Right atrium auricular region (tissue), 2 donors: ENCODE data around the gene CACHD1. TPM values are rescaled to one million over a fixed set of nuclear protein-coding genes. Genes with fewer than 3 reads are reported as not detected.

Experiments
- DNase-seq: peaks from one replicate; pipeline ENCODE4 v3.0.0-alpha.2; 2019; ENCODE audit warnings: low spot score
- H3K27ac ChIP-seq, 2 donors: fragments of 200-600 bp; sonication (generic); 1 replicate in 1 of 2; 2 replicates in 1 of 2; pipeline ENCODE4 v1.5.1; 2016 to 2019
- H3K27me3 ChIP-seq, 2 donors: fragments of 200-600 bp; sonication (generic); one replicate each; pipeline versions ENCODE4 v1.5.1 to v1.6.0; 2017 to 2019
- H3K36me3 ChIP-seq: fragments of 200-600 bp; sonication (generic); one replicate; pipeline ENCODE4 v1.5.1; 2016
- H3K4me1 ChIP-seq, 2 donors: fragments of 200-600 bp; sonication (generic); one replicate each; pipeline versions ENCODE4 v1.5.1 to v1.6.0; 2017 to 2019
- H3K4me3 ChIP-seq, 2 donors: fragments of 200-600 bp; sonication (generic); 1 replicate in 1 of 2; 2 replicates in 1 of 2; pipeline ENCODE4 v1.5.1; 2017 to 2019; ENCODE audit warnings: mild to moderate bottlenecking in 1 of 2, moderate library complexity in 1 of 2
- H3K9me3 ChIP-seq, 2 donors: fragments of 200-600 bp; sonication (generic); one replicate each; pipeline ENCODE4 v1.5.1; 2019
- total RNA-seq, 2 donors: library from RNA; depleted of rRNA; stranded (reverse); fragments of >200 nt; gene quantifications; one replicate each; pipeline ENCODE4 v1.1.0, GENCODE V29; 2016
- TF ChIP-seq, protein P1 (sequence below), 2 donors: fragments of 200-600 bp; sonication (generic); IDR thresholded peaks; one replicate each; pipeline ENCODE4 v1.5.1; 2019; ENCODE audit warnings: antibody characterized with exemption in 2 of 2

Gene CACHD1
- total RNA-seq, 2 donors from 2014 or later = 3.1 to 8.5 TPM

GRCh38 chr1:64574301-64574700 is 104.4 kb downstream of the CACHD1 start:
- H3K4me3 ChIP-seq = no peak overlapping the region
- DNase-seq = no peak
- no peaks in the 10 kb centered on the region for H3K36me3 ChIP-seq
- no peaks in the 10 kb centered on the region for H3K4me1 ChIP-seq
- H3K27ac ChIP-seq = no peak overlapping the region
- TF ChIP-seq, protein P1, sequence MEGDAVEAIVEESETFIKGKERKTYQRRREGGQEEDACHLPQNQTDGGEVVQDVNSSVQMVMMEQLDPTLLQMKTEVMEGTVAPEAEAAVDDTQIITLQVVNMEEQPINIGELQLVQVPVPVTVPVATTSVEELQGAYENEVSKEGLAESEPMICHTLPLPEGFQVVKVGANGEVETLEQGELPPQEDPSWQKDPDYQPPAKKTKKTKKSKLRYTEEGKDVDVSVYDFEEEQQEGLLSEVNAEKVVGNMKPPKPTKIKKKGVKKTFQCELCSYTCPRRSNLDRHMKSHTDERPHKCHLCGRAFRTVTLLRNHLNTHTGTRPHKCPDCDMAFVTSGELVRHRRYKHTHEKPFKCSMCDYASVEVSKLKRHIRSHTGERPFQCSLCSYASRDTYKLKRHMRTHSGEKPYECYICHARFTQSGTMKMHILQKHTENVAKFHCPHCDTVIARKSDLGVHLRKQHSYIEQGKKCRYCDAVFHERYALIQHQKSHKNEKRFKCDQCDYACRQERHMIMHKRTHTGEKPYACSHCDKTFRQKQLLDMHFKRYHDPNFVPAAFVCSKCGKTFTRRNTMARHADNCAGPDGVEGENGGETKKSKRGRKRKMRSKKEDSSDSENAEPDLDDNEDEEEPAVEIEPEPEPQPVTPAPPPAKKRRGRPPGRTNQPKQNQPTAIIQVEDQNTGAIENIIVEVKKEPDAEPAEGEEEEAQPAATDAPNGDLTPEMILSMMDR (IDR thresholded peaks at IDR 0.05) = no peak
- H3K27me3 ChIP-seq = no peaks in the 10 kb centered on the region
- H3K9me3 ChIP-seq = no peaks in the 10 kb centered on the region

DNA sequence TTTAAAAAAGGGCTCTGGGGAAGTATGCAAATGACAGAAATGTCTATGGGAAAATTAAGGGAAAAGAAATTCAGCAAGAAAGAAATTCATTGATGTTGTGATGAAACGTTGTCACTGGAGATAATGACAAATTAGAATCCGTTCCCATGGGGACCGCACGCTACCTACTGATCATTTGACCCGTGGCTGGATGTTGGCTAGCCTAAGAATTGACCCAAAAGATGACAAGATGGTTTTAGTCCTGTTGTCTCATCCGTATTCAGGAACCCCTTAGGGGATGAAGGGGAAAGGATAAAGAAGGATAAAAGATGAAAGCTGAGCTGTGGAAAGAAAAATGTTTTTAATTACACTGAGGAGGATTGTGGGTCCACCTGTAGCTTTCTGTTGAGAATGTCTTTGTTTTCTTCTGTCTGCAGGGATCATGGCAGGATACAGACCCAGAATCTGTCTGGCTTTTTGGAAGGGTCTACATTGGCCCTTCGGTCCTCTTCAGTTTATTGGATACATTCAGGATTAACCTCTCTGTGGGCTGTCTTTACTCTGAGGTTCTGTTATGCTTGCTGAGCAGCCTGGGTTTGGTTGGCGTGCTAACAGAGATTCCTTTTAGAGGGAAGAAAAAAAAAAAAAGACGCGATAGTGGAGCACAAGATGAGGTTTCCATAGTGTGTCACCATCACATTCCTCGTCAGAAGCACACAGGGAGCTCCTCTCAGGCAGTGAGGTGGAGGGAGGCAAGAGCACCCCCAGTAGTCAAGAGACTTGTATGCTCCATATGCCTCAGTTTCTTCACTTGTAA is 106.2 kb downstream of the CACHD1 start:
- no peaks in the 10 kb centered on the region for H3K9me3 ChIP-seq
- TF ChIP-seq, protein P1 (IDR thresholded peaks at IDR 0.05) = no peak
- no peaks in the 10 kb centered on the region for H3K4me1 ChIP-seq
- no peak overlapping the region for H3K4me3 ChIP-seq
- H3K27me3 ChIP-seq = no peaks in the 10 kb centered on the region
- no peak for DNase-seq
- no peak overlapping the region for H3K27ac ChIP-seq
- H3K36me3 ChIP-seq = no peaks in the 10 kb centered on the region

DNA sequence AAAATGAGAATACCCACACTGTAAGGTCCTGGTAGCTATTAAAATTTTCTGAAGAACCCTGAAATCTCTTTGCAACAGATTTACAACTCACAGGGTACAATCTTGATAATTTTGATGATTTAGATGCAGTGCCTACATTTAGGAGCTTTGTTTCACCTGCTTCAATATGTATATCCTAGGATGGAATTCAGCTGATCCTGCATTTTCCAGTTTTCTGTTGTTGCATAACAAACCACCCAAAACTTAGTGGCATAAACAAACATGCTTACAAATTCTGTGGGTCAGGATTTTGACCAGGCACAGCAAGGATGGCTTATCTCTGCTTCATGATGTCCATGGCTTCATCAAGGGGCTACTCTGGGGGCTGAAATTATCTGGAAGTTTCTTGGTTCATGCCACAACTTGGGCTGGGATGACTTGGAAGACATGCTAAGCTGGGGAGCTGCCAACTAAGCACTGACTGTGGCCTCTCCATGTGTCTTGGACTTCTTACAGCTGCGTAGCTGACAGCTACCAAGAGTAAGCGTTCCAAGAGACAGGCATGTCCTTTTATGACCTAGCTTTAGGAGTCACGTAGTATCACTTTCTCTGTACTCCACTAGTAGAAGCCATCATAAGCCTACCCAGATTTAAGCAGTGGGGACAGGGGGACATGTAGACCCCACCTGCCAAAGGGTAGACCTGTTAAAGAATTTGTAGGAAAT is 108.5 kb downstream of the CACHD1 start:
- DNase-seq = no peak
- TF ChIP-seq, protein P1 (IDR thresholded peaks at IDR 0.05) = no peak
- Histone ChIP-seq H3K27ac (no peak overlapping the region), H3K27me3 (no peaks in the 10 kb centered on the region), H3K4me3 (no peak overlapping the region), H3K9me3 (no peaks in the 10 kb centered on the region), H3K4me1 (no peaks in the 10 kb centered on the region), H3K36me3 (no peaks in the 10 kb centered on the region)

DNA sequence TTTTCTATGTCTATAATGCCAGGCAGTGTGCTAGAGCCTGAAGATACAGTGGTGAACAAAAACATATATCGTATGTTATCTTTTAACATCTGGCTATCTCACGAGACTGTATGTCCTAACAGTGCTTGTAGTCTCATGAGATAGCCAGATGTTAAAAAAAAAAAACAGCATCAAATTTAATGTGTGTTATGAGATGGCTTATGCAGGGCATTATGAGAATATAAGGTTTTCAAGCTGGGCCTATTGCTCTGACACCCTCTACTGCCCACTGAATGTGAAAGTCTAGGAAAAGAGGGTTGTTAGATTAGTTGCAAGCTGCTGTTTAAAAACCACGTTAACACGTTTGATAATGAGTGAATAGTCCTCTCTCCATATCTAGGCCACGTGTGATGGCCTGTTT is 109.8 kb downstream of the CACHD1 start:
- no peak for DNase-seq
- Histone ChIP-seq H3K27ac (no peak overlapping the region), H3K4me1 (no peaks in the 10 kb centered on the region), H3K36me3 (no peaks in the 10 kb centered on the region), H3K4me3 (no peak overlapping the region), H3K27me3 (no peaks in the 10 kb centered on the region), H3K9me3 (no peaks in the 10 kb centered on the region)
- TF ChIP-seq, protein P1 (IDR thresholded peaks at IDR 0.05) = no peak

DNA sequence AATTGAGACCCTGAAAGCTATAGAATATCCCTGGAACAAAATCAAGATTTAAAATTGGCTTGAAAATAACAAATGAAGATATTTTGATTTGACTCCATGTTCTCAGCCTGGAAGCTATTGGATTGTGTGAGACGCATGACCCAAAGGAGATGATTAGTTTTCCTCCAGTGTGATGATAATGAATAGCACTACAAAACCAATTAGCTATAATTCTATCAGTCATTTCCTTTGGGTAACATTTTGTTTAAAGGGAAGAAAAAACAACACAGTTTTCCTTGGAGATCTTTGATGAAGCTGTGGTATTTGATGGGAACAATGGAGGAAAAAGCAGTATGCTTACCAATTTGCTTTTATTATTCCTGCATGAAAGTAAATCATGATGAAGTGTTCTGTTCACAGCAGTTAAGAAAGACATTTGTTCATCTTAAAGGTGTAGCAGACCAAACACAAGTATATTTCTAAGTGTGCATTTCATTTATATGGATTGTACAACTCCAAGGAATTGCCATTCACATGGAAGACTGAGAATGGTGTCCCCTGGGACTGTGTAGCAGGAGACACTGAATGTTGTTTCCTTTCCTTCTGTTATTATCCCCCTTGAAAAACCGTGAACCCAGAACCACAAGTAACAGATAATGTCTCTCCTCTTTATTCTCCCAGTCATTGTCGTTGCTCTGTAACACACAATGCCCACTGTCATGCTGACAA is 111.4 kb downstream of the CACHD1 start:
- no peaks in the 10 kb centered on the region for H3K27me3 ChIP-seq
- no peaks in the 10 kb centered on the region for H3K9me3 ChIP-seq
- no peak overlapping the region for H3K4me3 ChIP-seq
- no peaks in the 10 kb centered on the region for H3K4me1 ChIP-seq
- TF ChIP-seq, protein P1 (IDR thresholded peaks at IDR 0.05) = no peak
- H3K36me3 ChIP-seq = no peaks in the 10 kb centered on the region
- no peak overlapping the region for H3K27ac ChIP-seq
- DNase-seq = no peak
